Measurements from ENCODE around the gene SUN1.

DNA sequence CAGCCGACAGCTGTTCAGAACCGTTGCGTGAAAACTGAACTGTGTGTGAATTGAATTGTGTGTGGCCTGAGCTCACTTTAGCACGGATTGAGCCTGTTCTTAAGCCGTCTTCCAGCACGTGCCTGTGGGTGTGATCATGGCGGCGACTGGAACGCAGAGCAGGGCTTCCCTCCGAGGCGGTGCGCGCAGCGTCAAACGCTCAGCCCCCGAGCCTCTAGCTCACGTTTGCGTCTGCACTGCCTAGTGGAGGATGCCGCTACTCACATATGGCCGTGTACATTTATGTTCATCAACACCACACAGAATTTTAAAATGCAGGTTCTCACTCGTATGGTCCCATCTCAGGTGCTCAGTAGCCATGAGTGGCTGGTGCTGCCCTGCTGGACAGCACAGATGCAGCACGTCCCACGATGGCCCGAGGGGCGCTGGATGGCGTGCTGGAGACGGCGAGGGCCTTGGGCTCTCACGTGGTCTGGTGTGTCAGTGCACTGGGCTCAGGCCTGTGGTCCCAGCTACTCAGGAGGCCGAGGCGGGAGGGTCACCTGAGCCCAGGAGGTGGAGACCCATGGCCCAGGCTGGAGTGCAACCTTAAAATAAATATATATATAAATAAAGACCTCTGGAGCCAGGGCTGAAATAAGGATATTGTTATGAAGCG is 22.0 kb downstream of the SUN1 start:
- TF ChIP-seq, protein P1, sequence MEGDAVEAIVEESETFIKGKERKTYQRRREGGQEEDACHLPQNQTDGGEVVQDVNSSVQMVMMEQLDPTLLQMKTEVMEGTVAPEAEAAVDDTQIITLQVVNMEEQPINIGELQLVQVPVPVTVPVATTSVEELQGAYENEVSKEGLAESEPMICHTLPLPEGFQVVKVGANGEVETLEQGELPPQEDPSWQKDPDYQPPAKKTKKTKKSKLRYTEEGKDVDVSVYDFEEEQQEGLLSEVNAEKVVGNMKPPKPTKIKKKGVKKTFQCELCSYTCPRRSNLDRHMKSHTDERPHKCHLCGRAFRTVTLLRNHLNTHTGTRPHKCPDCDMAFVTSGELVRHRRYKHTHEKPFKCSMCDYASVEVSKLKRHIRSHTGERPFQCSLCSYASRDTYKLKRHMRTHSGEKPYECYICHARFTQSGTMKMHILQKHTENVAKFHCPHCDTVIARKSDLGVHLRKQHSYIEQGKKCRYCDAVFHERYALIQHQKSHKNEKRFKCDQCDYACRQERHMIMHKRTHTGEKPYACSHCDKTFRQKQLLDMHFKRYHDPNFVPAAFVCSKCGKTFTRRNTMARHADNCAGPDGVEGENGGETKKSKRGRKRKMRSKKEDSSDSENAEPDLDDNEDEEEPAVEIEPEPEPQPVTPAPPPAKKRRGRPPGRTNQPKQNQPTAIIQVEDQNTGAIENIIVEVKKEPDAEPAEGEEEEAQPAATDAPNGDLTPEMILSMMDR (IDR thresholded peaks at IDR 0.05; ENCODE audit: extremely low read depth in 1 of 2, insufficient read depth in 1 of 2, low read depth in 1 of 2, low read length in 2 of 2) = no peak
- TF ChIP-seq JUN (IDR thresholded peaks at IDR 0.05; ENCODE audit: borderline replicate concordance, insufficient read depth, insufficient read length, low read depth) (no peak), POLR2A (IDR thresholded peaks at IDR 0.05; ENCODE audit: low read depth, low read length) (no peak), EZH2 (IDR thresholded peaks at IDR 0.05; ENCODE audit: borderline replicate concordance, low read depth, low read length, severe bottlenecking) (no peak), FOS (IDR thresholded peaks at IDR 0.05; ENCODE audit: borderline replicate concordance, insufficient read depth, low read length) (no peak)

All from endothelial cell of umbilical vein (primary cell).